A673 (cell line): ENCODE measurements around the gene POTEJ.
"Not testable (repeated sequence)": the region's sequence is repeated elsewhere in the genome, so short reads cannot be mapped to it uniquely, and the experiment has no call there.

ENCODE experiments used
- EZH2 ChIP-seq: fragments of 200-600 bp; sonication (generic); IDR thresholded peaks from 2 replicates; pipeline ENCODE4 v1.6.1; 2017; ENCODE audit warnings: borderline replicate concordance, low read depth, mild to moderate bottlenecking, mixed read lengths, antibody characterized with exemption, low read length; ENCODE audit not compliant: poor library complexity, severe bottlenecking
- TF ChIP-seq, protein P1 (sequence below): fragments of 300-800, 200-600 bp; sonication (generic); conservative IDR thresholded peaks from 2 replicates; pipeline ENCODE4 v1.5.1; 2017; ENCODE audit warnings: low read depth, mild to moderate bottlenecking, antibody characterized with exemption, low read length, moderate library complexity, mixed read lengths

DNA sequence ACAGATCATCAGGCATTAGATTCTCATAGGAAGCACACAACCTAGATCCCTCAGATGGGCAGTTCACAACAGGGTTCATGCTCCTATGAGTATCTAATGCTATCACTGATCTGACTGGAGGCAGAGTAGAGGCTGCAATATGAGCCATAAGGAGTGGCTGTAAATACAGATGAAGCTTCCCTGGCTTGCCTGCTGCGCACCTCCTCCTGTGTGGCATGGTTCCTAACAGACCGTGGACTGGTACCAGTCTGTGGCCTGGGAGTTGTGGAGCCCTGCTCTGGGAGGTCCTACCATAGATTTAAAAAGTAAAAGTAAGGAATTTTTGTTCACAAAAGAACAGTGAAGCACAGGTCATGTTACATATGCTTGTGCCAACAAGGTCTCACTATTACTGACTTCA lies 27.7 kb downstream of the POTEJ start:
- TF ChIP-seq, protein P1, sequence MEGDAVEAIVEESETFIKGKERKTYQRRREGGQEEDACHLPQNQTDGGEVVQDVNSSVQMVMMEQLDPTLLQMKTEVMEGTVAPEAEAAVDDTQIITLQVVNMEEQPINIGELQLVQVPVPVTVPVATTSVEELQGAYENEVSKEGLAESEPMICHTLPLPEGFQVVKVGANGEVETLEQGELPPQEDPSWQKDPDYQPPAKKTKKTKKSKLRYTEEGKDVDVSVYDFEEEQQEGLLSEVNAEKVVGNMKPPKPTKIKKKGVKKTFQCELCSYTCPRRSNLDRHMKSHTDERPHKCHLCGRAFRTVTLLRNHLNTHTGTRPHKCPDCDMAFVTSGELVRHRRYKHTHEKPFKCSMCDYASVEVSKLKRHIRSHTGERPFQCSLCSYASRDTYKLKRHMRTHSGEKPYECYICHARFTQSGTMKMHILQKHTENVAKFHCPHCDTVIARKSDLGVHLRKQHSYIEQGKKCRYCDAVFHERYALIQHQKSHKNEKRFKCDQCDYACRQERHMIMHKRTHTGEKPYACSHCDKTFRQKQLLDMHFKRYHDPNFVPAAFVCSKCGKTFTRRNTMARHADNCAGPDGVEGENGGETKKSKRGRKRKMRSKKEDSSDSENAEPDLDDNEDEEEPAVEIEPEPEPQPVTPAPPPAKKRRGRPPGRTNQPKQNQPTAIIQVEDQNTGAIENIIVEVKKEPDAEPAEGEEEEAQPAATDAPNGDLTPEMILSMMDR: not testable (repeated sequence)
- not testable (repeated sequence) for TF ChIP-seq EZH2
